Body of pancreas (tissue), 4 donors: ENCODE data around the gene MYRFL. TPM values are rescaled to one million over a fixed set of nuclear protein-coding genes. Genes with fewer than 3 reads are reported as not detected.

ENCODE experiments used
- ATAC-seq: fragments of 150-250 bp; one replicate; pipeline ENCODE4 v1.9.1; 2016
- DNase-seq, 4 donors: peaks; one replicate each; pipeline ENCODE4 v3.0.0-alpha.2; 2019
- H3K27ac ChIP-seq, 4 donors: fragments of 200-600 bp; sonication (generic); 1 replicate in 3 of 4; 2 replicates in 1 of 4; pipeline versions ENCODE4 v1.5.1 to v1.6.1; 2016 to 2019; ENCODE audit warnings: mild to moderate bottlenecking in 1 of 4, mixed read lengths in 1 of 4, moderate library complexity in 1 of 4
- H3K27me3 ChIP-seq, 2 donors: fragments of 200-600 bp; sonication (generic); one replicate each; pipeline ENCODE4 v1.6.0; 2016; ENCODE audit warnings: mild to moderate bottlenecking in 1 of 2
- H3K36me3 ChIP-seq, 2 donors: fragments of 200-600 bp; sonication (generic); replicated peaks in 1 of 2; 2 replicates each; pipeline ENCODE4 v1.5.1; 2016; ENCODE audit warnings: low read depth in 2 of 2; ENCODE audit not compliant: insufficient read depth in 1 of 2
- H3K4me1 ChIP-seq: fragments of 200-600 bp; sonication (generic); one replicate; pipeline ENCODE4 v1.6.0; 2016
- H3K4me3 ChIP-seq, 2 donors: fragments of 200-600 bp; sonication (generic); 1 replicate in 1 of 2; 2 replicates in 1 of 2; pipeline ENCODE4 v1.5.1; 2016 to 2019
- H3K9me3 ChIP-seq, 3 donors: fragments of 200-600 bp; sonication (generic); 1 replicate in 2 of 3; 2 replicates in 1 of 3; pipeline ENCODE4 v1.5.1; 2016
- CTCF ChIP-seq, 7 experiments: fragments of 450-650 bp in 4 of 7; fragments of 200-600 bp in 3 of 7; sonication (generic) in 3 of 7; IDR thresholded peaks; one replicate each; pipeline ENCODE4 v1.5.1; 2016 to 2019; ENCODE audit warnings: antibody characterized with exemption in 7 of 7
- POLR2A ChIP-seq, 3 donors: fragments of 450-650 bp; IDR thresholded peaks; one replicate each; pipeline ENCODE4 v1.6.1; 2016; ENCODE audit warnings: antibody characterized with exemption in 3 of 3, mild to moderate bottlenecking in 2 of 3
- WGBS, 2 donors: methylation state at CpG; one replicate each; pipeline ENCODE4 v1.1.5; 2017; 5-methylcytosine and 5-hydroxymethylcytosine counted together
- intact Hi-C: fragments of 100-400 bp; cut with DNase I; formaldehyde crosslinking; loops from one replicate; pipeline ENCODE4 v1.15.1; 2023
- total RNA-seq, 2 donors: library from RNA; depleted of rRNA; stranded (reverse); fragments of >200 nt; gene quantifications; one replicate each; pipeline ENCODE4 v1.1.0, GENCODE V29; 2016

Gene MYRFL
- total RNA-seq, 2 donors from 2014 or later, result under 0.01 to 0.52 TPM

DNA sequence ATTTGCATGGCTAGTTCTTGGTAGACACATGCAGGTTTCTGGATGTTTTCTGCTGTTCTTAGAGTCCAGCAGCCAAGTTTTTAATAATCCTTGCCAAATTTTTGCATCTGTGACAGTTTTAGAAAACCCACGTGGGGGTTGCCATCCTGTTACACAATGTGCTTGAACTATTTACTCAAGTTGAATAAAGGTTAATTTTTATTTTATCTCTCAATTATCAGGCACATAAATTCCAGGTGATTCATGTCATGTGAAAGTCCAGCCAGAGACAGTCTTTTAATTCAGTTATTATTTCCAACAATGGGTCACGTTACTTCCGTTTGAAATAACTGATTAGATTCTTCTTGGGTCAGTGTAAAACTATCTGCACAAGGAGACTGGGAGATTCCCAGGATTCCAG, 15.7 kb downstream of the MYRFL start:
- TF ChIP-seq CTCF (IDR thresholded peaks at IDR 0.05) (no peak), POLR2A (IDR thresholded peaks at IDR 0.05) (no peak)
- H3K27ac ChIP-seq, result peak overlapping the region in 2 of 4 donors; percentile 64 to 70
- no peaks in the 10 kb centered on the region for H3K27me3 ChIP-seq
- no peaks in the 10 kb centered on the region for H3K9me3 ChIP-seq
- ATAC-seq (peak; percentile 80), DNase-seq (peak in 3 of 4 donors; percentile 40 to 47 (median 43))
- H3K4me3 ChIP-seq, result no peak overlapping the region
- intact Hi-C loops, result no loop called here
- H3K36me3 ChIP-seq, result no peaks in the 10 kb centered on the region
- 13 to 20% methylated on average over 3 of the region's 3 CpGs for WGBS, 2 donors
- H3K4me1 ChIP-seq, result peaks cover 37% of the 10 kb centered on the region

DNA sequence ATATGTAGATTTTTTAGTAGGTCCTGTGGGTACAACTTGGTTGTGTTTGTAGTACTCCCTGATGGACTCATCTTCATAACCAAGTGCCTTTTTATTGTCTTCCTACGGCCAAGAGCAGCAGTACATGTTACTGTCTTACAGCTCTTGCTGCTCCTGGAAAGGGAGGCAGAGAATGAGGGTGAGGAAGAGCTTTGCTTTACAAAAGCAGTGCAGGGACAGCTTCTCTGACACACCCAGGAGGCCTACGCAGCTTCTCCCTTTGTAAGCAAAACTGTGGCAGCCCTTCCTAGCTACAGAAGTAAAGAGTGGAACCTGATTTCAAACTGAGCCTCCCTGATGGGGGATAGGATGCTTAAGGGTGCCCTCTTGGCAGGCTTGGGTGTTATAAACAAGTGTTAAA, 18.6 kb downstream of the MYRFL start:
- no peak for ATAC-seq
- H3K27me3 ChIP-seq, result no peaks in the 10 kb centered on the region
- no peaks in the 10 kb centered on the region for H3K9me3 ChIP-seq
- no peak overlapping the region for H3K27ac ChIP-seq
- DNase-seq, result no peak
- no peak for TF ChIP-seq POLR2A (IDR thresholded peaks at IDR 0.05)
- TF ChIP-seq CTCF (IDR thresholded peaks at IDR 0.05), result no peak
- WGBS, 2 donors, result 63 to 72% methylated on average over 2 of the region's 2 CpGs
- intact Hi-C loops, result no loop called here
- H3K4me1 ChIP-seq, result peaks cover 10% of the 10 kb centered on the region
- no peak overlapping the region for H3K4me3 ChIP-seq
- no peaks in the 10 kb centered on the region for H3K36me3 ChIP-seq

GRCh38 chr12:69844416-69844815, 19.4 kb downstream of the MYRFL start:
- 75 to 78% methylated on average over 4 to 7 of the region's 7 CpGs for WGBS, 2 donors
- Histone ChIP-seq H3K4me3 (no peak overlapping the region), H3K27me3 (no peaks in the 10 kb centered on the region), H3K4me1 (peaks cover 7% of the 10 kb centered on the region), H3K9me3 (no peaks in the 10 kb centered on the region), H3K27ac (no peak overlapping the region), H3K36me3 (no peaks in the 10 kb centered on the region)
- ATAC-seq (no peak), DNase-seq (no peak)
- no peak for TF ChIP-seq POLR2A (IDR thresholded peaks at IDR 0.05)
- TF ChIP-seq CTCF (IDR thresholded peaks at IDR 0.05), result no peak
- intact Hi-C loops, result no loop called here

DNA sequence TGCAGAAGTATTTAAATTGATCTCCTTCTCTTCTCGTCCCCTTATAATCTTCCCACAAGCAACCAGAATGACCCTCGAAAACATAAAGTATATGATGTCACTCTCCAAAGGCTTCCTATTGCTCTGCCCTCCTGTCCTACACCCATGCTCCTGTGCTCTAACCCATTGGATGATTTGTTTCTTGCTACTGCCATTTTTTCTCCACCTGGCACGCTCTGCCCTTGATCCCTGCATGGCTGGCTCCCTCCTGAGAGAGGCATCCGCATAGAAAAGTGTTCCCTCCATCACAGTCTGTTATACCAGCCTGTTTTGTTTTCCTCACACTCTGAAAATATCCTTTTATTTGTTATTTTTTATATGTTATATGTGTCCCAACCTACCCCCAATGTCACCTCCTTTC, 19.8 kb downstream of the MYRFL start:
- DNase-seq (no peak), ATAC-seq (no peak)
- WGBS, 2 donors, result 71 to 74% methylated on average over 4 of the region's 4 CpGs
- H3K27ac ChIP-seq, result no peak overlapping the region
- H3K4me1 ChIP-seq, result peaks cover 7% of the 10 kb centered on the region
- H3K9me3 ChIP-seq, result no peaks in the 10 kb centered on the region
- no peaks in the 10 kb centered on the region for H3K36me3 ChIP-seq
- H3K4me3 ChIP-seq, result no peak overlapping the region
- TF ChIP-seq CTCF (IDR thresholded peaks at IDR 0.05) (no peak), POLR2A (IDR thresholded peaks at IDR 0.05) (no peak)
- no peaks in the 10 kb centered on the region for H3K27me3 ChIP-seq
- intact Hi-C loops, result no loop called here

DNA sequence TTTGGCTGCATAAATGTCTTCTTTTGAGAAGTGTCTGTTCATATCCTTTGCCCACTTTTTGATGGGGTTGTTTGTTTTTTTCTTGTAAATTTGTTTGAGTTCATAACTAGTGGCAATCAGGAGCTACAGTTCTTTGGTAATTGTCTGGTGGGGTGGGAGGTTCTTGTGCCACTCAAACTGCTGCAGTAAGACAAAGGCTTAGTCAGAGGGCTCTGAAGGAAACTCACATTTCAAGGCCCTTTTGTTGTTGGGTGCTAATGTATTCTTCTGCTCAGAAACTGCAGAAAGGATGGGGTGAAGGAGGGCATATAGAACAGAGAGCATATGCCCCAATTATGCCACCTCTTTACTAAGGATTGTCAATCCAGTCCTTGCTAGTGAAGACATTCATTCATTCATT, 21.9 kb downstream of the MYRFL start:
- no peak for ATAC-seq
- Histone ChIP-seq H3K9me3 (no peaks in the 10 kb centered on the region), H3K36me3 (no peaks in the 10 kb centered on the region), H3K4me1 (no peaks in the 10 kb centered on the region), H3K27ac (no peak overlapping the region), H3K4me3 (no peak overlapping the region), H3K27me3 (no peaks in the 10 kb centered on the region)
- DNase-seq, result no peak
- intact Hi-C loops, result no loop called here
- TF ChIP-seq POLR2A (IDR thresholded peaks at IDR 0.05), result no peak
- TF ChIP-seq CTCF (IDR thresholded peaks at IDR 0.05), result no peak
